ENCODE results near the gene PSRC1. TPM values are rescaled to one million over a fixed set of nuclear protein-coding genes. Genes with fewer than 3 reads are reported as not detected.

Gene PSRC1
- total and polyA plus RNA-seq, 2 experiments from 2014 or later = 55.0 to 61.1 TPM

GRCh38 chr1:109270623-109271317 lies 12.2 kb downstream of the PSRC1 start:
- ATAC-seq = no peak
- Histone ChIP-seq H4K20me1 (replicated peaks; ENCODE audit: insufficient read depth) (no peaks in the 10 kb centered on the region), H3K79me2 (replicated peaks; ENCODE audit: insufficient read depth) (no peaks in the 10 kb centered on the region), H3K4me3 (no peak overlapping the region), H3K27ac (ENCODE audit: low read depth) (no peak overlapping the region), H3K36me3 (ENCODE audit: insufficient read depth) (no peaks in the 10 kb centered on the region), H2AFZ (no peak overlapping the region), H3K4me1 (ENCODE audit: insufficient read depth) (peaks cover 16% of the 10 kb centered on the region), H3K27me3 (ENCODE audit: insufficient read depth) (no peaks in the 10 kb centered on the region), H3K9me2 (ENCODE audit: insufficient read depth) (no peaks in the 10 kb centered on the region), H3K4me2 (no peak overlapping the region), H3F3A (replicated peaks; ENCODE audit: low read depth) (peaks cover 3% of the 10 kb centered on the region; the same call in 1 of the 2 replicates)
- Mint-ChIP-seq H3K27me3 (ENCODE audit: insufficient read depth, low read depth, poor library complexity) (peaks cover 12% of the 10 kb centered on the region), H3K4me1 (peaks cover 19% of the 10 kb centered on the region), H3K36me3 (ENCODE audit: low read depth) (peaks cover 18% of the 10 kb centered on the region), H3K9me3 (no peaks in the 10 kb centered on the region; the same call in 2 of the 3 replicates), H3K27ac (no peak overlapping the region; the same call in 1 of the 2 replicates), H3K4me3 (no peak overlapping the region; the same call in 2 of the 3 replicates)
- DNase-seq (ENCODE audit: low spot score) = no peak
- TF ChIP-seq EZH2 (IDR thresholded peaks at IDR 0.05; ENCODE audit: low read depth, unreplicated experiment) (no peak), ZNF331 (CRISPR knock-in tag; IDR thresholded peaks at IDR 0.05; ENCODE audit: low read depth) (no peak), ZNF114 (CRISPR knock-in tag; IDR thresholded peaks at IDR 0.05) (no peak), CTCF (conservative IDR thresholded peaks at IDR 0.05; ENCODE audit: low read depth in 2 of 2) (no peak), POLR2AphosphoS5 (IDR thresholded peaks at IDR 0.05; ENCODE audit: low read depth) (no peak), JUNB (IDR thresholded peaks at IDR 0.05; ENCODE audit: unreplicated experiment) (no peak), STAT1 (IDR thresholded peaks at IDR 0.05; ENCODE audit: unreplicated experiment) (no peak), ZNF462 (CRISPR knock-in tag; IDR thresholded peaks at IDR 0.05) (no peak), REST (IDR thresholded peaks at IDR 0.05; ENCODE audit: unreplicated experiment) (no peak), CREB1 (CRISPR knock-in tag; IDR thresholded peaks at IDR 0.05; ENCODE audit: low read depth) (no peak), NANOG (IDR thresholded peaks at IDR 0.05; ENCODE audit: borderline replicate concordance) (no peak), EZH2phosphoT487 (IDR thresholded peaks at IDR 0.05; ENCODE audit: unreplicated experiment) (no peak)
- TF ChIP-seq, protein P1, sequence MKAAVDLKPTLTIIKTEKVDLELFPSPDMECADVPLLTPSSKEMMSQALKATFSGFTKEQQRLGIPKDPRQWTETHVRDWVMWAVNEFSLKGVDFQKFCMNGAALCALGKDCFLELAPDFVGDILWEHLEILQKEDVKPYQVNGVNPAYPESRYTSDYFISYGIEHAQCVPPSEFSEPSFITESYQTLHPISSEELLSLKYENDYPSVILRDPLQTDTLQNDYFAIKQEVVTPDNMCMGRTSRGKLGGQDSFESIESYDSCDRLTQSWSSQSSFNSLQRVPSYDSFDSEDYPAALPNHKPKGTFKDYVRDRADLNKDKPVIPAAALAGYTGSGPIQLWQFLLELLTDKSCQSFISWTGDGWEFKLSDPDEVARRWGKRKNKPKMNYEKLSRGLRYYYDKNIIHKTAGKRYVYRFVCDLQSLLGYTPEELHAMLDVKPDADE (IDR thresholded peaks at IDR 0.05) = no peak

Data from GM23338 (cell line).